Measurements from ENCODE around the gene EBF3.
A peak's percentile ranks its signal among the peaks of the same experiment; 100 is the strongest.

The EBF3 gene

GRCh38 chr10:129887986-129888783, 75.9 kb downstream of the EBF3 start:
- no peak for DNase-seq

- DNase-seq, result no peak
These were observed 76.6 kb downstream of the EBF3 start for GRCh38 chr10:129887381-129887905.

- no peak for DNase-seq
These were observed 77.8 kb downstream of the EBF3 start for GRCh38 chr10:129886263-129886662.

- DNase-seq, result no peak
These were observed 78.5 kb downstream of the EBF3 start for GRCh38 chr10:129885526-129885925.

- DNase-seq, result no peak
These were observed 79.5 kb downstream of the EBF3 start for GRCh38 chr10:129884398-129885078.

- DNase-seq, result no peak
These were observed 80.3 kb downstream of the EBF3 start for GRCh38 chr10:129883626-129884397.

- no peak for DNase-seq
These were observed 81.0 kb downstream of the EBF3 start for GRCh38 chr10:129883029-129883428.

- no peak for DNase-seq
These were observed 81.6 kb downstream of the EBF3 start for GRCh38 chr10:129882291-129883010.

GRCh38 chr10:129881641-129882040, 82.4 kb downstream of the EBF3 start:
- no peak for DNase-seq

- DNase-seq, result no peak
These were observed 83.7 kb downstream of the EBF3 start for GRCh38 chr10:129880191-129880870.

GRCh38 chr10:129879655-129880054, 84.4 kb downstream of the EBF3 start:
- DNase-seq, result no peak

GRCh38 chr10:129878835-129879234, 85.2 kb downstream of the EBF3 start:
- no peak for DNase-seq

- DNase-seq, result peak; percentile 69
These were observed 86.2 kb downstream of the EBF3 start for GRCh38 chr10:129877773-129878371.

- no peak for DNase-seq
These were observed 87.2 kb downstream of the EBF3 start for GRCh38 chr10:129876838-129877237.

GRCh38 chr10:129875993-129876726, 87.9 kb downstream of the EBF3 start:
- no peak for DNase-seq

- DNase-seq, result no peak
These were observed 90.7 kb downstream of the EBF3 start for GRCh38 chr10:129873351-129873750.

GRCh38 chr10:129871966-129872365, 92.1 kb downstream of the EBF3 start:
- DNase-seq, result no peak

- DNase-seq, result no peak
These were observed 93.0 kb downstream of the EBF3 start for GRCh38 chr10:129870961-129871621.

- no peak for DNase-seq
These were observed 93.7 kb downstream of the EBF3 start for GRCh38 chr10:129870474-129870757.

Measured in activated CD8-positive, alpha-beta memory T cell treated with anti-CD3 and anti-CD28 coated beads, Interleukin-2, amount 50 U/mL, for 48 hours (primary cell).